Measurements from ENCODE around the gene PROZ. TPM values are rescaled to one million over a fixed set of nuclear protein-coding genes. Genes with fewer than 3 reads are reported as not detected.

PROZ gene
- total and polyA plus RNA-seq, 2 of the 13 experiments (the other 11 are each of a cell fraction or from before 2014, with no cell fraction given) = 5.6 to 22.5 TPM

GRCh38 chr13:113157929-113158747, at the start of gene PROZ (continued):
- TF ChIP-seq NR3C1 (CRISPR knock-in tag; IDR thresholded peaks at IDR 0.05) (no peak), ZNF891 (CRISPR knock-in tag; IDR thresholded peaks at IDR 0.05) (peak; percentile 78), ZIK1 (CRISPR knock-in tag; IDR thresholded peaks at IDR 0.05; ENCODE audit: borderline replicate concordance, low read depth) (no peak), SOX5 (CRISPR knock-in tag; IDR thresholded peaks at IDR 0.05; ENCODE audit: borderline replicate concordance) (peak; percentile 49; the same call in 1 of the 2 replicates), NCOA5 (CRISPR knock-in tag; IDR thresholded peaks at IDR 0.05) (no peak), ZFP91 (CRISPR knock-in tag; IDR thresholded peaks at IDR 0.05; ENCODE audit: borderline replicate concordance) (peak; percentile 69), KIAA2018 (CRISPR knock-in tag; IDR thresholded peaks at IDR 0.05; ENCODE audit: borderline replicate concordance) (no peak), HNRNPLL (IDR thresholded peaks at IDR 0.05; ENCODE audit: low read depth, low read length, poor library complexity, severe bottlenecking) (no peak), ZBTB20 (CRISPR knock-in tag; IDR thresholded peaks at IDR 0.05; ENCODE audit: borderline replicate concordance, low read depth) (no peak; the same call in 1 of the 2 replicates), ZNF264 (CRISPR knock-in tag; IDR thresholded peaks at IDR 0.05) (no peak), ZKSCAN5 (CRISPR knock-in tag; IDR thresholded peaks at IDR 0.05) (0 out of 2 replicates have a peak, but pooled peaks have one; percentile 36), POGZ (CRISPR knock-in tag; IDR thresholded peaks at IDR 0.05) (0 out of 2 replicates have a peak, but pooled peaks have one; percentile 12), ZNF746 (CRISPR knock-in tag; IDR thresholded peaks at IDR 0.05) (peak; percentile 23; the same call in 1 of the 2 replicates), NFRKB (IDR thresholded peaks at IDR 0.05) (no peak), LBX2 (CRISPR knock-in tag; IDR thresholded peaks at IDR 0.05; ENCODE audit: borderline replicate concordance) (0 out of 2 replicates have a peak, but pooled peaks have one; percentile 41), SP5 (CRISPR knock-in tag; IDR thresholded peaks at IDR 0.05; ENCODE audit: borderline replicate concordance, low read depth) (peak; percentile 61; the same call in 1 of the 2 replicates), MNT (IDR thresholded peaks at IDR 0.05) (no peak)

All from HepG2 (cell line).